ENCODE measurements around the gene DDN. TPM values are rescaled to one million over a fixed set of nuclear protein-coding genes. Genes with fewer than 3 reads are reported as not detected.

Gene DDN
- polyA plus RNA-seq, 1 donor (not counting 4 experiments of a cell fraction or from before 2014, with no cell fraction given): 0.10 TPM

GRCh38 chr12:49037111-49037946, 38.2 kb upstream of the DDN start:
- peaks cover 3% of the 10 kb centered on the region for H3K79me2 ChIP-seq (ENCODE audit: control insufficient read depth, insufficient read depth, low read length)
- no peak for TF ChIP-seq EZH2 (IDR thresholded peaks at IDR 0.05; ENCODE audit: low read length)
- TF ChIP-seq, protein P1, sequence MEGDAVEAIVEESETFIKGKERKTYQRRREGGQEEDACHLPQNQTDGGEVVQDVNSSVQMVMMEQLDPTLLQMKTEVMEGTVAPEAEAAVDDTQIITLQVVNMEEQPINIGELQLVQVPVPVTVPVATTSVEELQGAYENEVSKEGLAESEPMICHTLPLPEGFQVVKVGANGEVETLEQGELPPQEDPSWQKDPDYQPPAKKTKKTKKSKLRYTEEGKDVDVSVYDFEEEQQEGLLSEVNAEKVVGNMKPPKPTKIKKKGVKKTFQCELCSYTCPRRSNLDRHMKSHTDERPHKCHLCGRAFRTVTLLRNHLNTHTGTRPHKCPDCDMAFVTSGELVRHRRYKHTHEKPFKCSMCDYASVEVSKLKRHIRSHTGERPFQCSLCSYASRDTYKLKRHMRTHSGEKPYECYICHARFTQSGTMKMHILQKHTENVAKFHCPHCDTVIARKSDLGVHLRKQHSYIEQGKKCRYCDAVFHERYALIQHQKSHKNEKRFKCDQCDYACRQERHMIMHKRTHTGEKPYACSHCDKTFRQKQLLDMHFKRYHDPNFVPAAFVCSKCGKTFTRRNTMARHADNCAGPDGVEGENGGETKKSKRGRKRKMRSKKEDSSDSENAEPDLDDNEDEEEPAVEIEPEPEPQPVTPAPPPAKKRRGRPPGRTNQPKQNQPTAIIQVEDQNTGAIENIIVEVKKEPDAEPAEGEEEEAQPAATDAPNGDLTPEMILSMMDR (optimal IDR thresholded peaks at IDR 0.05 in 1 of 3, IDR thresholded peaks at IDR 0.05 in 1 of 3, conservative IDR thresholded peaks at IDR 0.05 in 1 of 3; ENCODE audit: extremely low read depth in 1 of 3, insufficient read depth in 2 of 3, low read length in 3 of 3): no peak
- H2AFZ ChIP-seq (ENCODE audit: control insufficient read depth, low read length): no peak overlapping the region
- no peak overlapping the region for H3K27ac ChIP-seq (ENCODE audit: control insufficient read depth, insufficient read depth, low read length)
- no peak for FAIRE-seq
- dilution Hi-C loops (cut with MboI; ENCODE audit: extremely low pct_ligation_motif_present, low sequenced_read_pairs): no loop called here
- peaks cover 54 to 67% of the 10 kb centered on the region in 2 experiments for H3K36me3 ChIP-seq (ENCODE audit: control insufficient read depth in 2 of 2, extremely low read depth in 1 of 2, insufficient read depth in 2 of 2, low read length in 2 of 2)
- peaks cover 2% of the 10 kb centered on the region for H3K9me1 ChIP-seq (ENCODE audit: control insufficient read depth, extremely low read depth, insufficient read depth, low read length)
- no peaks in the 10 kb centered on the region for H3K9me3 ChIP-seq (ENCODE audit: control insufficient read depth, low read depth, low read length)
- H3K4me1 ChIP-seq (ENCODE audit: control insufficient read depth, extremely low read depth, insufficient read depth, low read length): no peaks in the 10 kb centered on the region
- no peaks in the 10 kb centered on the region for H3K27me3 ChIP-seq (ENCODE audit: control insufficient read depth, extremely low read depth, insufficient read depth, low read length)
- peaks cover 3% of the 10 kb centered on the region for H4K20me1 ChIP-seq (ENCODE audit: control insufficient read depth, extremely low read depth, insufficient read depth, low read length)
- H3K4me3 ChIP-seq (ENCODE audit: control insufficient read depth in 2 of 3, extremely low read depth in 1 of 3, insufficient read depth in 2 of 3, low read depth in 1 of 3, low read length in 3 of 3): no peak overlapping the region
- H3K4me2 ChIP-seq (ENCODE audit: control insufficient read depth, extremely low read depth, insufficient read depth, low read depth, low read length): no peak overlapping the region
- DNase-seq (ENCODE audit: low read depth, low spot score): no peak
- H3K9ac ChIP-seq (ENCODE audit: control insufficient read depth, extremely low read depth, insufficient read depth, low read length): no peak overlapping the region

GRCh38 chr12:49036029-49036428, 36.9 kb upstream of the DDN start:
- H3K79me2 ChIP-seq (ENCODE audit: control insufficient read depth, insufficient read depth, low read length): peaks cover 3% of the 10 kb centered on the region
- dilution Hi-C loops (cut with MboI; ENCODE audit: extremely low pct_ligation_motif_present, low sequenced_read_pairs): no loop called here
- no peak overlapping the region for H3K4me2 ChIP-seq (ENCODE audit: control insufficient read depth, extremely low read depth, insufficient read depth, low read depth, low read length)
- peaks cover 62 to 67% of the 10 kb centered on the region in 2 experiments for H3K36me3 ChIP-seq (ENCODE audit: control insufficient read depth in 2 of 2, extremely low read depth in 1 of 2, insufficient read depth in 2 of 2, low read length in 2 of 2)
- H3K4me1 ChIP-seq (ENCODE audit: control insufficient read depth, extremely low read depth, insufficient read depth, low read length): no peaks in the 10 kb centered on the region
- no peak overlapping the region for H3K9ac ChIP-seq (ENCODE audit: control insufficient read depth, extremely low read depth, insufficient read depth, low read length)
- H4K20me1 ChIP-seq (ENCODE audit: control insufficient read depth, extremely low read depth, insufficient read depth, low read length): peaks cover 6% of the 10 kb centered on the region
- no peak overlapping the region for H2AFZ ChIP-seq (ENCODE audit: control insufficient read depth, low read length)
- DNase-seq (ENCODE audit: low read depth, low spot score) (no peak), FAIRE-seq (no peak)
- no peak overlapping the region for H3K27ac ChIP-seq (ENCODE audit: control insufficient read depth, insufficient read depth, low read length)
- TF ChIP-seq, protein P1 (optimal IDR thresholded peaks at IDR 0.05 in 1 of 3, IDR thresholded peaks at IDR 0.05 in 1 of 3, conservative IDR thresholded peaks at IDR 0.05 in 1 of 3; ENCODE audit: extremely low read depth in 1 of 3, insufficient read depth in 2 of 3, low read length in 3 of 3): no peak
- no peak for TF ChIP-seq EZH2 (IDR thresholded peaks at IDR 0.05; ENCODE audit: low read length)
- no peaks in the 10 kb centered on the region for H3K27me3 ChIP-seq (ENCODE audit: control insufficient read depth, extremely low read depth, insufficient read depth, low read length)
- H3K9me1 ChIP-seq (ENCODE audit: control insufficient read depth, extremely low read depth, insufficient read depth, low read length): peaks cover 2% of the 10 kb centered on the region
- no peaks in the 10 kb centered on the region for H3K9me3 ChIP-seq (ENCODE audit: control insufficient read depth, low read depth, low read length)
- H3K4me3 ChIP-seq (ENCODE audit: control insufficient read depth in 2 of 3, extremely low read depth in 1 of 3, insufficient read depth in 2 of 3, low read depth in 1 of 3, low read length in 3 of 3): no peak overlapping the region

Measured in keratinocyte (primary cell).